CD4-positive, alpha-beta memory T cell (primary cell): ENCODE data around the gene ABHD6. TPM values are rescaled to one million over a fixed set of nuclear protein-coding genes. Genes with fewer than 3 reads are reported as not detected.
"Not testable (repeated sequence)": the region's sequence is repeated elsewhere in the genome, so short reads cannot be mapped to it uniquely, and the experiment has no call there.

ENCODE experiments used
- CTCF ChIA-PET: fragments of 350-600 bp; sonication (Branson Sonifier 250); formaldehyde crosslinking; loops from one replicate; lab custom pipeline; 2021; ENCODE audit warnings: inconsistent platforms; ENCODE audit not compliant: partially characterized antibody; lab: Charles Lee
- POLR2A ChIA-PET: fragments of 350-600 bp; sonication (Branson Sonifier 250); formaldehyde crosslinking; loops from one replicate; lab custom pipeline; 2021; ENCODE audit not compliant: partially characterized antibody; lab: Charles Lee
- DNase-seq, 5 donors: peaks; one replicate each; pipeline versions ENCODE4 v3.0.0 to v3.0.0-alpha.2; 2020 to 2022; ENCODE audit warnings: mixed read lengths in 1 of 5
- H3K27ac ChIP-seq: one replicate; pipeline ENCODE4 v1.7.0; 2013; ENCODE audit warnings: low read depth, low read length
- H3K27me3 ChIP-seq: 2 replicates; pipeline ENCODE4 v1.7.0; 2013; ENCODE audit warnings: mild to moderate bottlenecking, low read length, moderate library complexity; ENCODE audit not compliant: insufficient read depth
- H3K36me3 ChIP-seq: 2 replicates; pipeline ENCODE4 v1.7.0; 2013; ENCODE audit warnings: mild to moderate bottlenecking, low read length, moderate library complexity; ENCODE audit not compliant: insufficient read depth
- H3K4me1 ChIP-seq: 2 replicates; pipeline ENCODE4 v1.7.0; 2013; ENCODE audit warnings: mild to moderate bottlenecking, low read length, moderate library complexity; ENCODE audit not compliant: insufficient read depth
- H3K4me3 ChIP-seq, 2 donors: one replicate each; pipeline ENCODE4 v1.7.0; 2013; ENCODE audit warnings: low read length in 2 of 2, mild to moderate bottlenecking in 1 of 2
- H3K9me3 ChIP-seq, 2 donors: one replicate each; pipeline ENCODE4 v1.7.0; 2013; ENCODE audit warnings: low read length in 2 of 2, control low read depth in 1 of 2; ENCODE audit not compliant: control insufficient read depth in 1 of 2
- H3K27ac Mint-ChIP-seq, 7 donors: one replicate each; pipeline ENCODE4 v1.8.0; 2020 to 2021; ENCODE audit warnings: mixed read lengths in 7 of 7, mild to moderate bottlenecking in 6 of 7, inconsistent platforms in 3 of 7, moderate library complexity in 3 of 7
- H3K27me3 Mint-ChIP-seq, 2 donors: one replicate each; pipeline ENCODE4 v1.8.0; 2020 to 2021; ENCODE audit warnings: mixed read lengths in 2 of 2
- H3K36me3 Mint-ChIP-seq, 2 donors: one replicate each; pipeline ENCODE4 v1.8.0; 2020 to 2021; ENCODE audit warnings: mixed read lengths in 2 of 2, inconsistent platforms in 1 of 2, mild to moderate bottlenecking in 1 of 2
- H3K4me1 Mint-ChIP-seq, 4 donors: one replicate each; pipeline ENCODE4 v1.8.0; 2020 to 2021; ENCODE audit warnings: mixed read lengths in 4 of 4, mild to moderate bottlenecking in 1 of 4
- H3K4me3 Mint-ChIP-seq, 8 donors: one replicate each; pipeline ENCODE4 v1.8.0; 2020 to 2021; ENCODE audit warnings: mixed read lengths in 8 of 8, mild to moderate bottlenecking in 7 of 8, moderate library complexity in 6 of 8, inconsistent platforms in 3 of 8
- H3K9me3 Mint-ChIP-seq, 8 donors: one replicate each; pipeline ENCODE4 v1.8.0; 2020 to 2021; ENCODE audit warnings: mixed read lengths in 8 of 8, mild to moderate bottlenecking in 5 of 8, inconsistent platforms in 3 of 8, moderate library complexity in 1 of 8
- intact Hi-C: fragments of 100-400 bp; cut with micrococcal nuclease; formaldehyde crosslinking; loops from one replicate; pipeline ENCODE4 v1.15.1; 2023
- polyA plus RNA-seq, 2 donors: library from polyadenylated mRNA; unstranded; fragments of 300-500 nt; fragmentation: Illumina TruSeq; gene quantifications; one replicate each; pipeline ENCODE4 v1.2.3, GENCODE V29; 2021
- total RNA-seq, 2 experiments: library from RNA; stranded (reverse); gene quantifications; one replicate each; pipeline ENCODE4 v1.2.3, GENCODE V29; 2021

The ABHD6 gene
- total and polyA plus RNA-seq, 4 experiments from 2014 or later, result 4.7 to 8.2 (median 6.2) TPM

DNA sequence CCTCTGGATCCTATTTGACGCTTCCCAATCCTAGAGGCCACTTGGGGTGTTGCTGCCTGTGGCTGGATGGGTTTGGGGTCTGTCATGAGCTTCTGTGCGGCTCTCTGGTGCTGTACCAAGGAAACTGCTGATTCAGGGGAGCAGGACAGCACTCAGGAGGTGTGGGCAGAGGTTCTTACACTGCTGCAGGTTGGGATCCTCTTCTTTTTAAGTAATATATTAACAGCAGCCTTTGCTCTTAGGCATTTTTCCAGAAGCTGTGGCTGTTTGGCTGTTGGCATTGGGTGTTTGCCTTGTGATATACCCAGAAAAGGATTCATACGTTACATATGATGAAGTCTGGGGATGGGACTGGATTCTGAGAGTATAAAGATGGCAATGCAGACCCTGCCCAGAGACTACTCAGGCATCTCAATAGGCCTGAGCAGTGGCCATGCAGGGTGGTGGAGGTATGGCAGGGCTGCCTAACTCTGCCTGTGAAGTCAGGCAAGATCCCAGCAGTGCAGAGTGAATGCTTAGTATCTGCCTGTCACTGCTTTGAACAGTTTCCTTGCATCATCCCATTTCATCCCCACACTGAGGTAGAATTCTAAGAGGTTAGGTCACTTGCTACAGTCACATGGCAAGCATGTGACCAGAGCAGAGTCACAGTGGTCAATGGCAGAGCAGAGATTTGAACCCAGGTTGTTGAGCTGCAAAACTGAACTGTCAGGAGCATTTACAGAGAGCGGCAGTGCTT lies 3.9 kb downstream of the ABHD6 start:
- H3K27ac Mint-ChIP-seq, result no peak overlapping the region

DNA sequence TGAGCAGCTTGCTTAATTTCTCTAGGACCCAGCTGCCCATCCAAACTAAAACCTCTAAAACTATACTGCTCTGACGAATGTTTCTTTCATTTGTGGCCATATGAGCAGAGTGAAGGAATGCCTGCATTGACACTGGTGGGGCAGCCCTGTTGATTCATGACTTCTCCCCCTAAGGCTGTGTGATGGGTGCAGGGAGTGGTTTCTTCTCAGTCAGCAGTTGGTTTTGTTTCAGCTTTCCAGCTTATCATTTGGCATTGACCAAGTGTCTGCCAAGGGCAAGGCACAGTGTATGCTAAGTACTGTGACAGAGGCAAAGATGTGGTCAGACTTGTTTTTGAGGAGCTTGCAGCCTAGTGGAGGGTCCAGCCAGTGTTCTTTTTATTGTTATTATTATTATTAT lies 4.7 kb downstream of the ABHD6 start:
- CTCF ChIA-PET, result interaction anchor here (1.5 kb wide), 1 partner anchor 64 kb away, joined by 4 read pairs; the partner anchor contains the start of genes HTD2 and RPP14
- intact Hi-C loops, result no loop called here

More for the DNA sequence above, 3.9 kb downstream of the ABHD6 start:
- Histone ChIP-seq H3K4me3 (no peak overlapping the region), H3K9me3 (no peaks in the 10 kb centered on the region), H3K36me3 (no peaks in the 10 kb centered on the region), H3K27ac (no peak overlapping the region), H3K27me3 (no peaks in the 10 kb centered on the region), H3K4me1 (peaks cover 12% of the 10 kb centered on the region)
- Mint-ChIP-seq H3K4me3 (no peak overlapping the region), H3K4me1 (peaks cover 6 to 18% (median 11%) of the 10 kb centered on the region in 4 donors), H3K36me3 (peaks cover 0 to 5% of the 10 kb centered on the region in 2 donors), H3K9me3 (peaks cover 0 to 1% (median 0%) of the 10 kb centered on the region in 8 donors), H3K27me3 (no peaks in the 10 kb centered on the region)
- DNase-seq, result no peak
- intact Hi-C loops, result no loop called here
- ChIA-PET POLR2A (no interaction called here), CTCF (no interaction called here)

GRCh38 chr3:58242860-58243259 lies 5.3 kb downstream of the ABHD6 start:
- H3K4me3 Mint-ChIP-seq, H3K27ac Mint-ChIP-seq, DNase-seq, H3K27me3 ChIP-seq, H3K27ac ChIP-seq, H3K4me1 ChIP-seq, H3K36me3 Mint-ChIP-seq, H3K4me1 Mint-ChIP-seq, H3K27me3 Mint-ChIP-seq, H3K9me3 ChIP-seq, H3K9me3 Mint-ChIP-seq, H3K4me3 ChIP-seq, intact Hi-C loops, POLR2A ChIA-PET, H3K36me3 ChIP-seq: not testable (repeated sequence)
- CTCF ChIA-PET, result interaction anchor here (1.5 kb wide), 1 partner anchor 63 kb away, joined by 4 read pairs; the partner anchor contains the start of genes HTD2 and RPP14

More for the DNA sequence above, 4.7 kb downstream of the ABHD6 start:
- Histone ChIP-seq H3K27me3 (no peaks in the 10 kb centered on the region), H3K36me3 (no peaks in the 10 kb centered on the region), H3K4me3 (no peak overlapping the region), H3K27ac (no peak overlapping the region), H3K4me1 (peaks cover 6% of the 10 kb centered on the region), H3K9me3 (no peaks in the 10 kb centered on the region)
- Mint-ChIP-seq H3K27ac (no peak overlapping the region), H3K27me3 (no peaks in the 10 kb centered on the region), H3K4me1 (peaks cover 5 to 10% (median 6%) of the 10 kb centered on the region in 4 donors), H3K4me3 (no peak overlapping the region), H3K9me3 (peaks cover 0 to 1% (median 0%) of the 10 kb centered on the region in 8 donors), H3K36me3 (peaks cover 0 to 3% of the 10 kb centered on the region in 2 donors)
- POLR2A ChIA-PET, result no interaction called here
- no peak for DNase-seq

GRCh38 chr3:58243976-58244585 lies 6.5 kb downstream of the ABHD6 start:
- Histone ChIP-seq H3K4me1 (no peaks in the 10 kb centered on the region), H3K36me3 (no peaks in the 10 kb centered on the region), H3K27ac (no peak overlapping the region), H3K27me3 (no peaks in the 10 kb centered on the region), H3K4me3 (no peak overlapping the region), H3K9me3 (no peaks in the 10 kb centered on the region)
- no peak overlapping the region for H3K4me3 Mint-ChIP-seq
- no peak for DNase-seq
- H3K27me3 Mint-ChIP-seq, result no peaks in the 10 kb centered on the region
- peaks cover 0 to 4% (median 0%) of the 10 kb centered on the region in 4 donors for H3K4me1 Mint-ChIP-seq
- POLR2A ChIA-PET, result no interaction called here
- H3K36me3 Mint-ChIP-seq, result no peaks in the 10 kb centered on the region
- no peak overlapping the region for H3K27ac Mint-ChIP-seq
- CTCF ChIA-PET, result interaction anchor here (1.4 kb wide), 1 partner anchor 62 kb away, joined by 3 read pairs; the partner anchor contains the start of genes HTD2 and RPP14
- no peaks in the 10 kb centered on the region for H3K9me3 Mint-ChIP-seq
- intact Hi-C loops, result no loop called here

DNA sequence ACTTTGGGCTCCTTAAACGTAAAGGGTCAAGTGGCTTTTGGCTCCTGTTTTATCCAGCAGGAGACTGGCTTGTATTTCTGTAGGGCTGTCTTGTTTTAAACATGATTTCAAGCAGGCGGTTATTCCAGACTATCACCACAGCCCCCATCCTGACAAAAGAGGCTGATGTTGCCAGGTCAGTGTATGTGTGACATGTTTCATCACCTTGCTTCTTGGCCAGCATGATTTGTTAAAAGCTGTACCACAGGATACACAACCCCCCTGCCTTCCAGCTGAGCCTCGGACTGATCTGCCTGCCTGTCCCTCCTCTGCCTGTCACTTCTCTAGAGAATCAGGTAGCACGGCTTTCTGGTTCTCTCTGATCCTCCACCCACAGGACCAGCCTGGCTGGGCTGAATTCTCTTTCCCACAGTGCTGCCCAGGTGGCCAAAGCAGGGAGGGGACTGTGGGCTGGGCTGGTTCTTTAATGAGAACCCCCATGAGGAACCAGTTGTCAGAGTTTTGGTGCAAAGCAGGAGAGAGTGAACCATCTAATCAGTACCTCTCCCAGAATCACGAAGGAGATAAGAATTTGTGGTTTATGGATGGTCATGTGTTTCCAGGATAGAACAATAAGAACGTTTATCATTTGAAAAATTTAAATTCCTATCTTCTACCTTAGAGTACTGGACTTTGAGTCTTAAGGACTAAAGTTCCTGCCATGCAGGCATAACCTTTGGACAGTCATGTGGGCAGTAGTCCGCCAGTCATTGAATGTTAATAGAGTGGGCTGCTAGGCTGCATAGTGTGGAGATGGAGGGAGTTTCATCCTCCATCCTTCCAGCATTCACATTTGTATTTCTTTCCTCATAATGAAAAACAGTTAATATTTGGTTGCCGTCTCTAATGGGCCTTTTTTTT lies 8.8 kb downstream of the ABHD6 start:
- peaks cover 0 to 2% (median 0%) of the 10 kb centered on the region in 4 donors for H3K4me1 Mint-ChIP-seq
- Histone ChIP-seq H3K9me3 (no peaks in the 10 kb centered on the region), H3K4me3 (no peak overlapping the region), H3K4me1 (no peaks in the 10 kb centered on the region), H3K36me3 (no peaks in the 10 kb centered on the region), H3K27ac (no peak overlapping the region), H3K27me3 (no peaks in the 10 kb centered on the region)
- CTCF ChIA-PET, result no interaction called here
- no peaks in the 10 kb centered on the region for H3K36me3 Mint-ChIP-seq
- peak overlapping the region in 1 of 7 donors; percentile 34 for H3K27ac Mint-ChIP-seq
- no peak for DNase-seq
- no peak overlapping the region for H3K4me3 Mint-ChIP-seq
- no peaks in the 10 kb centered on the region for H3K27me3 Mint-ChIP-seq
- POLR2A ChIA-PET, result no interaction called here
- no peaks in the 10 kb centered on the region for H3K9me3 Mint-ChIP-seq
- intact Hi-C loops, result no loop called here

GRCh38 chr3:58249358-58250092 lies 11.9 kb downstream of the ABHD6 start:
- CTCF ChIA-PET, result interaction anchor here (1.1 kb wide), 1 partner anchor 72 kb away, joined by 3 read pairs; no protein-coding TSS in a partner anchor
- H3K27ac Mint-ChIP-seq, result peak overlapping the region in 1 of 7 donors; percentile 65
- H3K4me3 Mint-ChIP-seq, result no peak overlapping the region

More at GRCh38 chr3:58249358-58250092, 11.9 kb downstream of the ABHD6 start:
- H3K4me3 ChIP-seq, result no peak overlapping the region
- DNase-seq, result no peak
- H3K9me3 Mint-ChIP-seq, result no peaks in the 10 kb centered on the region
- no peaks in the 10 kb centered on the region for H3K4me1 Mint-ChIP-seq
- H3K27ac ChIP-seq, result no peak overlapping the region
- no peaks in the 10 kb centered on the region for H3K36me3 Mint-ChIP-seq
- no peaks in the 10 kb centered on the region for H3K27me3 ChIP-seq
- no peaks in the 10 kb centered on the region for H3K9me3 ChIP-seq
- no peaks in the 10 kb centered on the region for H3K36me3 ChIP-seq
- POLR2A ChIA-PET, result interaction anchor here (0.8 kb wide), 1 partner anchor 11 kb away, joined by 3 read pairs; the partner anchor contains the start of gene ABHD6
- intact Hi-C loops, result no loop called here
- no peaks in the 10 kb centered on the region for H3K4me1 ChIP-seq
- H3K27me3 Mint-ChIP-seq, result no peaks in the 10 kb centered on the region
